ENCODE data around the gene ZNF365. TPM values are rescaled to one million over a fixed set of nuclear protein-coding genes. Genes with fewer than 3 reads are reported as not detected.

ZNF365 gene
- total RNA-seq, 1 experiment from 2014 or later = 1.8 TPM

DNA sequence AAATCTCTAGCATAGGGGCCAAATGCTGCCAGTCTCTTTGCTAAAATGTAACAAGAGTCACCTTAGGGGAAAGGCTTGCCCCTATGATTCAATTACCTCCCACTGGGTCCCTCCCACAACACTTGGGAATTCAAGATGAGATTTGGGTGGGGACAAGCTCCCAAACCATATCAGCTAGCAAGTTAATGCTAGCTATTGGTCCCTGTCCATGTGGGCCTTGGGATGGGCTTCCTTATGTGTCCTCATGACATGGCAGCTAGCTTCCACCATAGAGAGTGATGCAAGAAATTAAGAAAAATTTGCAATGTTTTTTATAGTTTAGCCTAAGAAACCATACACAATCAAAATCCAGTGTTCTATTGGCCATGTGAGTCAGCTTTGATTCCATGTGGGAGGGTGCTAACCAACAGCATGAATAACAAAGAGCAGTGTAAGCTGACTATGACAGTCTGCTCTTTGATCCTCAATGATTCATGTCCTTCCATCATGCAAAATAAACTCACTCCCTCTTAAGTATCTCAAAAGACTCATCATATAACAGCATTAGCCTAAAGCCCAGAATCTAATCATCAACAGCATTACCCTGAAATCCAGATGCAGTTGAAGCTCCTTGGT is 21.7 kb upstream of the ZNF365 start:
- POLR2A ChIA-PET = no interaction called here
- Histone ChIP-seq H3K36me3 (ENCODE audit: control insufficient read depth in 1 of 2, insufficient read depth in 2 of 2, low read length in 2 of 2) (no peaks in the 10 kb centered on the region), H3K9me2 (ENCODE audit: insufficient read depth) (no peaks in the 10 kb centered on the region), H4K20me1 (ENCODE audit: insufficient read depth) (no peaks in the 10 kb centered on the region), H3K9me3 (ENCODE audit: control insufficient read depth in 1 of 2, insufficient read depth in 1 of 2, low read depth in 1 of 2, low read length in 2 of 2) (no peaks in the 10 kb centered on the region), H3K79me2 (ENCODE audit: insufficient read depth, low read length) (no peaks in the 10 kb centered on the region), H2AFZ (ENCODE audit: low read depth, low read length, poor library complexity, severe bottlenecking) (no peak overlapping the region), H3K9ac (ENCODE audit: low read length) (no peak overlapping the region), H3K4me3 (replicated peaks in 1 of 2; ENCODE audit: low read depth in 1 of 2, low read length in 2 of 2) (no peak overlapping the region), H3K4me2 (ENCODE audit: low read length) (no peak overlapping the region), H3K27ac (ENCODE audit: low read depth, low read length) (no peak overlapping the region), H3K4me1 (ENCODE audit: control insufficient read depth in 1 of 2, insufficient read depth in 2 of 2, low read length in 2 of 2) (no peaks in the 10 kb centered on the region), H3K27me3 (ENCODE audit: insufficient read depth, low read length) (no peaks in the 10 kb centered on the region)
- BruUV-seq (replicated peaks) = no TSS peak
- intact Hi-C loops (cut with micrococcal nuclease) = no loop called here
- ATAC-seq = no peak
- no peak for DNase-seq (ENCODE audit: low read depth, low spot score)
- RAD21 ChIA-PET (ENCODE audit: low non-redundant PET in 1 of 2, low total read pairs in 2 of 2, uncharacterized antibody in 2 of 2, unreplicated experiment in 2 of 2) = no interaction called here
- CTCF ChIA-PET = no interaction called here
- TF ChIP-seq JUND (IDR thresholded peaks at IDR 0.05) = no peak

DNA sequence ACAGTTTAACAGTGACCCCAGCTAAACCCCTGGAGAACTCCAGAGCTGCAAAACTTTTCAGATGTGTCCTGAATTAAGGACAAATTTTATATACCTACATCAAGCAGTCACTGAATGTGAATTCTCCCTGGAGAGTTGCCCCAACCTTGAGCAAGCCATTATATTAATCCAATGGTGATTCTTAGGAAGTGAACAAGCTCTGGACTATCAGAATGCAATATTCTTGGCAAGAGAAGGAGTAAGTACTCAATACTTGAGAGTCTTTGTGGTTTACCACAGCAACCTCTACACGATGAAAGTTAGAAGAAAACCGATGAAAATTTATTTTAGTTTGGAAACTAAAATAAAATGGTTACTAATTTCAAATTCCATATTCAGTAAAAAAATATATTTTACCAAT is 19.3 kb upstream of the ZNF365 start:
- no peaks in the 10 kb centered on the region for H3K36me3 ChIP-seq (ENCODE audit: control insufficient read depth in 1 of 2, insufficient read depth in 2 of 2, low read length in 2 of 2)
- H3K27me3 ChIP-seq (ENCODE audit: insufficient read depth, low read length) = no peaks in the 10 kb centered on the region
- H3K4me3 ChIP-seq (replicated peaks in 1 of 2; ENCODE audit: low read depth in 1 of 2, low read length in 2 of 2) = no peak overlapping the region
- BruUV-seq (replicated peaks) = no TSS peak
- intact Hi-C loops (cut with micrococcal nuclease) = no loop called here
- H3K9me2 ChIP-seq (ENCODE audit: insufficient read depth) = no peaks in the 10 kb centered on the region
- no peaks in the 10 kb centered on the region for H3K79me2 ChIP-seq (ENCODE audit: insufficient read depth, low read length)
- POLR2A ChIA-PET = no interaction called here
- H3K9me3 ChIP-seq (ENCODE audit: control insufficient read depth in 1 of 2, insufficient read depth in 1 of 2, low read depth in 1 of 2, low read length in 2 of 2) = no peaks in the 10 kb centered on the region
- RAD21 ChIA-PET (ENCODE audit: low non-redundant PET in 1 of 2, low total read pairs in 2 of 2, uncharacterized antibody in 2 of 2, unreplicated experiment in 2 of 2) = no interaction called here
- TF ChIP-seq SP1 (IDR thresholded peaks at IDR 0.05; ENCODE audit: low read depth) = no peak
- no peak for TF ChIP-seq YY1 (IDR thresholded peaks at IDR 0.05; ENCODE audit: extremely low read depth, insufficient replicate concordance, low read depth, low read length)
- TF ChIP-seq SRF (IDR thresholded peaks at IDR 0.05; ENCODE audit: low read depth) = no peak
- no peak for TF ChIP-seq EZH2 (IDR thresholded peaks at IDR 0.05)
- TF ChIP-seq SIN3A (IDR thresholded peaks at IDR 0.05; ENCODE audit: low read depth) = no peak
- no peak for TF ChIP-seq JUND (IDR thresholded peaks at IDR 0.05)
- TF ChIP-seq, protein P1, sequence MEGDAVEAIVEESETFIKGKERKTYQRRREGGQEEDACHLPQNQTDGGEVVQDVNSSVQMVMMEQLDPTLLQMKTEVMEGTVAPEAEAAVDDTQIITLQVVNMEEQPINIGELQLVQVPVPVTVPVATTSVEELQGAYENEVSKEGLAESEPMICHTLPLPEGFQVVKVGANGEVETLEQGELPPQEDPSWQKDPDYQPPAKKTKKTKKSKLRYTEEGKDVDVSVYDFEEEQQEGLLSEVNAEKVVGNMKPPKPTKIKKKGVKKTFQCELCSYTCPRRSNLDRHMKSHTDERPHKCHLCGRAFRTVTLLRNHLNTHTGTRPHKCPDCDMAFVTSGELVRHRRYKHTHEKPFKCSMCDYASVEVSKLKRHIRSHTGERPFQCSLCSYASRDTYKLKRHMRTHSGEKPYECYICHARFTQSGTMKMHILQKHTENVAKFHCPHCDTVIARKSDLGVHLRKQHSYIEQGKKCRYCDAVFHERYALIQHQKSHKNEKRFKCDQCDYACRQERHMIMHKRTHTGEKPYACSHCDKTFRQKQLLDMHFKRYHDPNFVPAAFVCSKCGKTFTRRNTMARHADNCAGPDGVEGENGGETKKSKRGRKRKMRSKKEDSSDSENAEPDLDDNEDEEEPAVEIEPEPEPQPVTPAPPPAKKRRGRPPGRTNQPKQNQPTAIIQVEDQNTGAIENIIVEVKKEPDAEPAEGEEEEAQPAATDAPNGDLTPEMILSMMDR (IDR thresholded peaks at IDR 0.05 in 2 of 3, conservative IDR thresholded peaks at IDR 0.05 in 1 of 3; ENCODE audit: borderline replicate concordance in 1 of 3, insufficient read depth in 1 of 3, low read depth in 2 of 3, low read length in 2 of 3) = no peak
- TF ChIP-seq, protein P2, sequence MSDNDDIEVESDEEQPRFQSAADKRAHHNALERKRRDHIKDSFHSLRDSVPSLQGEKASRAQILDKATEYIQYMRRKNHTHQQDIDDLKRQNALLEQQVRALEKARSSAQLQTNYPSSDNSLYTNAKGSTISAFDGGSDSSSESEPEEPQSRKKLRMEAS (IDR thresholded peaks at IDR 0.05) = no peak
- no peak for TF ChIP-seq POLR2A (IDR thresholded peaks at IDR 0.05; ENCODE audit: borderline replicate concordance, extremely low read depth, insufficient read depth, insufficient read length)
- TF ChIP-seq EZH2phosphoT487 (IDR thresholded peaks at IDR 0.05; ENCODE audit: borderline replicate concordance) = no peak
- TF ChIP-seq ELF1 (IDR thresholded peaks at IDR 0.05; ENCODE audit: borderline replicate concordance, low read depth) = no peak
- DNase-seq (ENCODE audit: low read depth, low spot score) (no peak), ATAC-seq (no peak)
- H2AFZ ChIP-seq (ENCODE audit: low read depth, low read length, poor library complexity, severe bottlenecking) = no peak overlapping the region
- CTCF ChIA-PET = no interaction called here
- H3K4me2 ChIP-seq (ENCODE audit: low read length) = no peak overlapping the region
- no peak overlapping the region for H3K9ac ChIP-seq (ENCODE audit: low read length)
- H3K4me1 ChIP-seq (ENCODE audit: control insufficient read depth in 1 of 2, insufficient read depth in 2 of 2, low read length in 2 of 2) = no peaks in the 10 kb centered on the region
- H4K20me1 ChIP-seq (ENCODE audit: insufficient read depth) = no peaks in the 10 kb centered on the region
- no peak overlapping the region for H3K27ac ChIP-seq (ENCODE audit: low read depth, low read length)

Measured in HCT116 (cell line).